Neural progenitor cell (in vitro differentiated cells): ENCODE results near the gene WIZ.

Experiments used
- CTCF ChIP-seq: fragments of 200-600 bp; sonication (generic); IDR thresholded peaks from 2 replicates; pipeline ENCODE4 v1.5.1; 2017; ENCODE audit warnings: antibody characterized with exemption, mild to moderate bottlenecking
- EZH2 ChIP-seq: fragments of 200-600 bp; sonication (generic); IDR thresholded peaks from 2 replicates; pipeline ENCODE4 v1.6.1; 2017; ENCODE audit warnings: antibody characterized with exemption, mild to moderate bottlenecking, moderate library complexity
- EZH2phosphoT487 ChIP-seq: fragments of 200-600 bp; sonication (generic); IDR thresholded peaks from 2 replicates; pipeline ENCODE4 v1.6.1; 2017; ENCODE audit warnings: antibody characterized with exemption

GRCh38 chr19:15374796-15375440 lies 74.8 kb downstream of the WIZ start:
- TF ChIP-seq EZH2phosphoT487, result no peak
- TF ChIP-seq CTCF, result no peak
- TF ChIP-seq EZH2, result no peak
